ENCODE data around the gene GPRC5C.

GPRC5C gene

DNA sequence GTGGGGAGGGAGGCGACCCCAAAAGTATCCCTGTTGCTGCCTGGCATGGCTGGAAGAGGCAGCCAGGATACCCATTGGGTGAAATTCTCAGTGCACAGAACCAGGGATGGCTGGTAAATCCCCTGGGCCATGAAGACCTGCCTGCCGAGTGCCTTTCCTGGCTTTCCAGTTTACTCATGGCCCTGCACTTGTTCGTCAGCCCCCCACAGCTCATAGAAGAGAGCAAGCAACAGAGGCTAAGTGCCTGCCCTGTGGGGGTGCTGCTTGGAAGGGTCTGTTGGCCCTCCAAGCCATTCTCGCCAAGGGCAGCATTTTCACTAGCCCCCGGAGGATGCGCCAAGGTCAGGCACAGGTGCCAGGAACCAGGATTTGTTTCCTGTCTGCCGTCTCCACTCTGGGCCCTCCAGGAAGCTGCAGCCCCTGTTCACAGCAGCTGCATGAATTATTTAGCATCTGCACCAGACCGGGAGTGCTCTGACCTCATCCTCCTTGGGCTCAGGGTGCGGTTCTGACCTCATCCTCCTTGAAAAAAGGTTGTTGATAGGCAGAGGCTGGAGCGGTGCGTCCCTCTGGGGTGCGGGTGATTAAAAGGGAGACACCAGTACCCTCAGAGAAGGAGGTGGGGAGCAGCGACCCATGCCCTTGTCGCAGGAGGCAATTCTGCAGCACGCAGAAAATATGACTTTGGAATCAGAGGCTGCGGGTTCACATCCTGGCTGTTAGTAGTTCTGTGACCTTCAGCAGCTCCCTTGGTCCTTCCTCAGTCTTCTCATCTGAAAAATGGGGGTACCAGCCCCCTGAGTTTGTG is 20.3 kb downstream of the GPRC5C start:
- no peak overlapping the region for H3K4me3 ChIP-seq (ENCODE audit: insufficient read depth, low read depth, low read length)
- WGBS, 2 experiments = 48 to 49% methylated on average over 16 of the region's 16 CpGs
- H3K27ac ChIP-seq (ENCODE audit: insufficient read depth, low read depth, low read length, poor library complexity, severe bottlenecking) = no peak overlapping the region
- H3K27me3 ChIP-seq (ENCODE audit: control insufficient read depth, insufficient read depth, low read length, poor library complexity, severe bottlenecking) = peaks cover 20% of the 10 kb centered on the region
- no peaks in the 10 kb centered on the region for H3K9me3 ChIP-seq (ENCODE audit: control insufficient read depth, low read length)
- peaks cover 27% of the 10 kb centered on the region for H3K4me1 ChIP-seq (ENCODE audit: control insufficient read depth, insufficient read depth, low read length)
- H3K36me3 ChIP-seq (ENCODE audit: control insufficient read depth, insufficient read depth, low read length) = no peaks in the 10 kb centered on the region

DNA sequence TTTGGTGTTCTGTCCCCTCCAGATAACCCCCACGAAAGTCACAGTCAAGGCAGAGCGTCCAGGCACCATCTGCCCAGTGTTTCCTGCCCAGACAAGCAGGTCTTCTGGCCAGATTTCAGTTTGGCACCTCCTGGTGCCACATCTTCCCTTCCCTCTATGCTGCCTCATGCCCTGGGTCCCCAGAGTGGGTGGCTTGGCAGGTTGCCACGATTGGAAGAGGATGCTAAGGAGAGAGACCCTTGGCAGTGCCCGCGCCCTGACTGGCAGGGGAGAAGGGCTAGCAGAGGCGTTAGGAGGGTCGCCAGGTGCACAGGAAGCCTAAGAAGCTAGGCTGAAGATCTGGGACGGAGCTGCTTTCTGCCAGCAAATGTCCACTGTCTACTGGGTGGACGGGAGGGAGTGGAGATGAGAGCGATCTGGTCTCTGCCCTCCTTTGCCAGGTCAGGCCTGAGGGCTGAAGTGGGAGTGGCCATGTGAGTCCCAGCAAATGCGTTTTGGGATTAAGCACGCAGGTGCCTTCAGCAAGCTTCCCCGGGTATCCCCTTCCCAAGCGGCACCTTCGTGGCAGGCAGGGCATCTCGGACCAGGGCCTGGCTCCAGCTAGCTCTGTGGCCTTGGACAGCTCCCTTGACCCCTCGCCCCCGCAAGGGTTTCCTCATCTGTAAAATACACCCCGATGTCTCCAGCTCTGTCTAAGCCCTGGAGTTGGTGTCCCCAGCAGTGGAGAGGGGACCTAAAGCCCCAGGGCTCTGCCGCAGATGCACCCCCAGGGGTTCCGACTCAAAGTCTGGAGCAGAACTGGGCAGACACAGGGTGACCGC is 21.2 kb downstream of the GPRC5C start:
- H3K36me3 ChIP-seq (ENCODE audit: control insufficient read depth, insufficient read depth, low read length) = no peaks in the 10 kb centered on the region
- H3K4me1 ChIP-seq (ENCODE audit: control insufficient read depth, insufficient read depth, low read length) = peaks cover 27% of the 10 kb centered on the region
- H3K27me3 ChIP-seq (ENCODE audit: control insufficient read depth, insufficient read depth, low read length, poor library complexity, severe bottlenecking) = peaks cover 20% of the 10 kb centered on the region
- WGBS, 2 experiments = 32 to 35% methylated on average over 22 of the region's 22 CpGs
- peak overlapping the region; percentile 29 for H3K4me3 ChIP-seq (ENCODE audit: insufficient read depth, low read depth, low read length)
- no peak overlapping the region for H3K27ac ChIP-seq (ENCODE audit: insufficient read depth, low read depth, low read length, poor library complexity, severe bottlenecking)
- H3K9me3 ChIP-seq (ENCODE audit: control insufficient read depth, low read length) = no peaks in the 10 kb centered on the region

DNA sequence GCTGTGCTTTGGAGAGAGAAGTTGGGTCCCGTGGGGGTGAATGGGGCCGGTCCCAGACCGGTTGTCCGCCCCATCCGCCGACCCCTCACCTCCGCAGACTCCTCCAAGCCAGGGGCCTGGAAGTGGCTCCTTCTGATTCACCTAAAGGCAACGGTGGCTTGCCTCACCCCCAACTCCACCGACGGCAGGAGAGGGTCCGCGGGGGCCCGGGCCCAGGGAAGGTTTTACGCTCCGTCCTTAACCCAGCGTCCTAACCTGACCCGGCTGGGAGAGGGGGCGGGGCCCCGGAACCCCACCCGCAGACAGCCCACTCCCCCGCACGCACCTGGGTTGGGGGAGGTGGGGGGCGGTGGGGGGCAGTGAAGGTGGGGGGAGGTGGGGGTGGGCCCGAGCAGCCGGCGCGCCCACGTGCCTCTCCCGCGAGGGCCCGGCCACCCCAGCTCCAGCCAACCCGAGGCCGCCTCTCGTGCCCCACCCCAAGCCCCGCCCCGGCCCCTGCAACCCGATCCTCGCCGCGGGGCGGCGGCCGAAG is 21.8 kb downstream of the GPRC5C start:
- Histone ChIP-seq H3K4me3 (ENCODE audit: insufficient read depth, low read depth, low read length) (peak overlapping the region; percentile 29), H3K9me3 (ENCODE audit: control insufficient read depth, low read length) (no peaks in the 10 kb centered on the region), H3K36me3 (ENCODE audit: control insufficient read depth, insufficient read depth, low read length) (no peaks in the 10 kb centered on the region), H3K27ac (ENCODE audit: insufficient read depth, low read depth, low read length, poor library complexity, severe bottlenecking) (no peak overlapping the region), H3K4me1 (ENCODE audit: control insufficient read depth, insufficient read depth, low read length) (peaks cover 27% of the 10 kb centered on the region), H3K27me3 (ENCODE audit: control insufficient read depth, insufficient read depth, low read length, poor library complexity, severe bottlenecking) (peaks cover 25% of the 10 kb centered on the region)
- WGBS, 2 experiments = 1% methylated on average over 37 of the region's 43 CpGs

DNA sequence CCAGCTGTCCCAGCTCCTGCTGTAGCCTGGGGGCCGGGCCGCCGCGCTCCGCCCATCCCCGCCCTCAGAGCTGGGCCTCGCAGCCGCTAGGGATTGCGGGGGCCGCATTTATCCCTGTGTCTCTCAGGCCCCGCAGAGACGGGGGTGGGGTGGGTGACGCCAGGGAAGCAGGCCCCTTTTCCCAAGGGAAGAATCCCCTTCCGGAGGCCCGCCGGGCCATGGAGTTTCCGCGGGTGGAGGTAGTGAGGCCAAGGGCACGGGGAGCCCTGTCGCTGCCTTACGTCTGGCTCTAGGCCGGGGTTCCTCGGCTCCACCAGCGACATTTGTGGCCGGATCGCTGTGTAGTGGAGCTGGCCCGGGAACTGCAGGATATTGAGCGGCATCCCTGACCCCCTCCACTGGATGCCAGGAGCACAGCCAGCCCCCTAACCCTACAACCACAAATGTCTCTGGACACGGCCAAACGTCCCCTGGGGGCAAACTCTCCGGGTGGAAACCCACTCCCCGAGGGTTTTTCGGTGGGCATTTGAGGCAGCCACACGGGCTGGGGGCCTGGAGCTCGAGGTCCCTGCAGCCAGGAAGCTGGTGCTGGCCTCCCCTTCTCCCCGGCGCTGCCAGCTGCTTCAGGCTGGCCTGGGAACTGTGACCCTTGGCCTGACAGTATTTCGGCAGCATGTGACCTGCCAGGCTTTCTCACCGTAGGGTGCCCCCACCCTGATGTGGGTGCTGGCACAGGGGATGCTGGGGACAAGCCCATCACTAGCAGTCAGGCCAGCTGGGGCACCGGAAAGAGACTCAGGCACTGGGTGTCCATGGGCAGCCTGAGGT is 22.5 kb downstream of the GPRC5C start:
- H3K4me3 ChIP-seq (ENCODE audit: insufficient read depth, low read depth, low read length) = peak overlapping the region; percentile 7
- H3K27me3 ChIP-seq (ENCODE audit: control insufficient read depth, insufficient read depth, low read length, poor library complexity, severe bottlenecking) = peaks cover 25% of the 10 kb centered on the region
- 8% methylated on average over 40 of the region's 40 CpGs for WGBS, 2 experiments
- H3K4me1 ChIP-seq (ENCODE audit: control insufficient read depth, insufficient read depth, low read length) = peaks cover 27% of the 10 kb centered on the region
- H3K27ac ChIP-seq (ENCODE audit: insufficient read depth, low read depth, low read length, poor library complexity, severe bottlenecking) = peak overlapping the region; percentile 53
- H3K36me3 ChIP-seq (ENCODE audit: control insufficient read depth, insufficient read depth, low read length) = no peaks in the 10 kb centered on the region
- H3K9me3 ChIP-seq (ENCODE audit: control insufficient read depth, low read length) = no peaks in the 10 kb centered on the region

DNA sequence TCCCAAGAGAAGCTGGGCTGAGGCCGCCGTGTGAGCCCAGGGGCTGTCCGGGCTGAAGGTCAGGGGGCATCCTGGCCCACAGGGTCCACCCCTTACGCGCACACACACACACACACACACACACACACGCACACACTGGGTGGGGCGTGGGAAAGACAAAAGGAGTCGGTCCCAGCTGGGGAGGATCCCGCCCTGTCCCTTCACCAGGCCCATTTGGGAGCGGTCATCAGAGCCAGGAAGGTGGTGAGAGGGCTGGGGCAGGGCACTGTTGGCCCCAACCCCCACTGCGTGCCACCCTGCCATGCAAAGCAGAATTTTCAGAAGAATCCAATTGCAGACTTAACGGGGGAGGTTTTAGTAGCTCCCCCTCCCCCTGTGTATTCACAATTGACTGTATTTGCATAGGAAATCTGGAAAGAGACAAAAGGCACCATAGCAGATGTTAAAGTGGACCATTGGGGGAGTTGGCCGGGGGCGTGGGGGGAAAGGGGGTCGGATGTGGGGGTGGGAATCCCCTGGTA is 23.2 kb downstream of the GPRC5C start:
- Histone ChIP-seq H3K4me1 (ENCODE audit: control insufficient read depth, insufficient read depth, low read length) (peaks cover 27% of the 10 kb centered on the region), H3K36me3 (ENCODE audit: control insufficient read depth, insufficient read depth, low read length) (no peaks in the 10 kb centered on the region), H3K4me3 (ENCODE audit: insufficient read depth, low read depth, low read length) (peak overlapping the region; percentile 5), H3K27me3 (ENCODE audit: control insufficient read depth, insufficient read depth, low read length, poor library complexity, severe bottlenecking) (peaks cover 25% of the 10 kb centered on the region), H3K27ac (ENCODE audit: insufficient read depth, low read depth, low read length, poor library complexity, severe bottlenecking) (no peak overlapping the region), H3K9me3 (ENCODE audit: control insufficient read depth, low read length) (no peaks in the 10 kb centered on the region)
- 18 to 22% methylated on average over 14 to 15 of the region's 15 CpGs for WGBS, 2 experiments

DNA sequence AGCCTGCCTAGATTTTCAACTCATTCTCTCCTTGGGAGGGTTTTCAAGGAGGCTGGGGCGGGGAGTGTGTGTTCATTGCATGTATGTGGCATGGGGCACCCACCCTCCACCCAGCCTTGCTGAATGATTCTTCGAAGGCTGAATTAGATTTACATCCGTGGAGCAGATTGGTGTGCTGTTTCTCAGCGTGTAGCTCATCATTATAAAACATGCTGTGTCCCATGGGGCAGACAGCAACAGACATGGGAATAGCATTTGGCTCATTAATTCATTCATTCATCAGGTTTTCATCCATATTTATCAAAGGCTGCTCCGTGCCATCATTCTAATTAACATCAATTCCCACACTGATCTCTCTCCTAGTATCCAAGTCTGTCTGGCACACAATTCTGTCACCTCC is 23.9 kb downstream of the GPRC5C start:
- H3K4me1 ChIP-seq (ENCODE audit: control insufficient read depth, insufficient read depth, low read length) = peaks cover 27% of the 10 kb centered on the region
- H3K9me3 ChIP-seq (ENCODE audit: control insufficient read depth, low read length) = no peaks in the 10 kb centered on the region
- H3K36me3 ChIP-seq (ENCODE audit: control insufficient read depth, insufficient read depth, low read length) = no peaks in the 10 kb centered on the region
- no peak overlapping the region for H3K4me3 ChIP-seq (ENCODE audit: insufficient read depth, low read depth, low read length)
- 84 to 90% methylated on average over 5 of the region's 5 CpGs for WGBS, 2 experiments
- H3K27me3 ChIP-seq (ENCODE audit: control insufficient read depth, insufficient read depth, low read length, poor library complexity, severe bottlenecking) = peaks cover 25% of the 10 kb centered on the region
- H3K27ac ChIP-seq (ENCODE audit: insufficient read depth, low read depth, low read length, poor library complexity, severe bottlenecking) = no peak overlapping the region

DNA sequence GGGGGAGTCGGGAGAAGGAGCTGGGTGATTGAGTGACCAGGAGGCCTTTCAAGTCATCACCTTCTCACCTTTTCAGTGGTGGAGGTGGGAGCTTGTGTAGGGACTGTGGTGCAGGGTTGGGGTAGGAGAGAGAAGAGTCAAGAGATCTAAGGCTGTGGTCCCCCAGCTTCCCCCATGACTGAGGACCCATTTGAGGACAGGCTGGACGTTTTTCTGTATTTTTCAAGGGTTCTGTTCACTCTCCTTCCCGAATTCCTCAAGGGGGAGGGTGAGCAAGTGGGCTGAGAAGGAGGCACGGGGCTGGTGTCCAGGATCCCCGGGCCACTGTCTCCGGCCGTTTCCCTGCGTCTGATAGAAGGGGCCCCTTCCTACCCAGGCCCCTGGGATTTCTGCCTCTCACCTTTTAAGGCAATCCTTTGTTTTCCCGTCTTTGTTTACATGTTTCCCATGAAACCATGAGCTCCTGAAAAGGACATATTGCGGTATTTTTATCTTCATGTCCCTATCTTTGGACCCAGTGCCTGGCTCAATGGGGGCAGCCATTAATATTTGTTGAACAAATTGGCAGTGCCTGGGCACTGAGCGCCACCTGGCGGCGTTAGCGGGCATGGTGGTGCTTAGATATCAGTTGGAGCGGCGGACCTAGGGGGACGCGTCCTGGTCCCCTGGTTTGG is 25.4 kb downstream of the GPRC5C start:
- 38 to 39% methylated on average over 18 of the region's 18 CpGs for WGBS, 2 experiments
- Histone ChIP-seq H3K4me3 (ENCODE audit: insufficient read depth, low read depth, low read length) (no peak overlapping the region), H3K9me3 (ENCODE audit: control insufficient read depth, low read length) (no peaks in the 10 kb centered on the region), H3K36me3 (ENCODE audit: control insufficient read depth, insufficient read depth, low read length) (no peaks in the 10 kb centered on the region), H3K4me1 (ENCODE audit: control insufficient read depth, insufficient read depth, low read length) (peaks cover 27% of the 10 kb centered on the region), H3K27me3 (ENCODE audit: control insufficient read depth, insufficient read depth, low read length, poor library complexity, severe bottlenecking) (peaks cover 20% of the 10 kb centered on the region), H3K27ac (ENCODE audit: insufficient read depth, low read depth, low read length, poor library complexity, severe bottlenecking) (no peak overlapping the region)

DNA sequence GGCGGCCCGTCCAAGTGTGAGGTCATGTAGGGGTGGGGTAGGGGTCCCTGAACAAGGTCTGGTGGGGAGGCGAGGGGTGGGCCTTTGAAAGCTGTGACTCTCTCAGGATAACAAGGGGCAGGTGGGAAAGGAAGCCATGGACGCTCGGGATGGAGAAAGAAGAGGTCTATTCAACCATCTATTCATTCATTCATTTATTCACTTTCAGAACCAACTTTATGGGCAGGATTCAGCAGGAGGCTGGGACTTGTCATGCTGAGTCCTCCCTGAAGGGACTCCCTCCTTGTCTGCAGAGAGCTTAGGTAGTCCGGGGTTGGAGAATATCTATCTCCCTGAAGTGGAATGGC is 25.9 kb downstream of the GPRC5C start:
- no peak overlapping the region for H3K4me3 ChIP-seq (ENCODE audit: insufficient read depth, low read depth, low read length)
- H3K27ac ChIP-seq (ENCODE audit: insufficient read depth, low read depth, low read length, poor library complexity, severe bottlenecking) = no peak overlapping the region
- 44 to 50% methylated on average over 6 of the region's 6 CpGs for whole genome bisulfite sequencing, 2 experiments

DNA sequence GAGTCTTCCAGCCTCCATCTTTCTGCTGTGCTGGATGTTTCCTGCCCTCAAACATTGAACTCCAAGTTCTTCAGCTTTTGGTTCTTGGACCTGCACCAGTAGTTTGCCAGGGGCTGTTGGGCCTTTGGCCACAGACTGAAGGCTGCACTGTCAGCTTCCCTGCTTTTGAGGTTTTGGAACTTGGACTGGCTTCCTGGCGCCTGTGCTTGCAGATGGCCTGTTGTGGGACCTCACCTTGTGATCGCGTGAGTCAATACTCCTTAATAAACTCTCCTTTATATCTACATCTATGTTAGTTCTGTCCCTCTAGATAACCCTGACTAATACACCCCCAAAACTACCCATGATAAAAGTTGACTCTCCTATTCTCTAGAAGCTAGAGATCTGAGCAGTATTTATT is 26.9 kb downstream of the GPRC5C start:
- no peak overlapping the region for H3K27ac ChIP-seq (ENCODE audit: insufficient read depth, low read depth, low read length, poor library complexity, severe bottlenecking)
- no peaks in the 10 kb centered on the region for H3K36me3 ChIP-seq (ENCODE audit: control insufficient read depth, insufficient read depth, low read length)
- H3K27me3 ChIP-seq (ENCODE audit: control insufficient read depth, insufficient read depth, low read length, poor library complexity, severe bottlenecking) = peaks cover 5% of the 10 kb centered on the region
- 71 to 77% methylated on average over 3 of the region's 3 CpGs for WGBS, 2 experiments
- H3K9me3 ChIP-seq (ENCODE audit: control insufficient read depth, low read length) = no peaks in the 10 kb centered on the region
- H3K4me3 ChIP-seq (ENCODE audit: insufficient read depth, low read depth, low read length) = no peak overlapping the region
- peaks cover 18% of the 10 kb centered on the region for H3K4me1 ChIP-seq (ENCODE audit: control insufficient read depth, insufficient read depth, low read length)

More for the DNA sequence above, 25.9 kb downstream of the GPRC5C start:
- Histone ChIP-seq H3K4me1 (ENCODE audit: control insufficient read depth, insufficient read depth, low read length) (peaks cover 27% of the 10 kb centered on the region), H3K9me3 (ENCODE audit: control insufficient read depth, low read length) (no peaks in the 10 kb centered on the region), H3K36me3 (ENCODE audit: control insufficient read depth, insufficient read depth, low read length) (no peaks in the 10 kb centered on the region), H3K27me3 (ENCODE audit: control insufficient read depth, insufficient read depth, low read length, poor library complexity, severe bottlenecking) (peaks cover 15% of the 10 kb centered on the region)
